GM23338 (cell line): ENCODE results near the gene SYT7. TPM values are rescaled to one million over a fixed set of nuclear protein-coding genes. Genes with fewer than 3 reads are reported as not detected.

Source experiments
- ATAC-seq: fragments of 200-7000 bp; cut with Tn5 transposase; 3 replicates; pipeline ENCODE4 v1.9.1; 2020
- DNase-seq: peaks from one replicate; pipeline ENCODE4 v3.0.0-alpha.2; 2015; ENCODE audit warnings: low spot score
- H2AFZ ChIP-seq: fragments of 200-600 bp; sonication (generic); 2 replicates; pipeline ENCODE4 v1.8.0; 2016; ENCODE audit warnings: antibody characterized with exemption, mild to moderate bottlenecking, moderate library complexity
- H3F3A ChIP-seq: fragments of 200-600 bp; sonication (generic); replicated peaks from 2 replicates; pipeline ENCODE4 v1.8.0; 2017; ENCODE audit warnings: antibody characterized with exemption, mixed run types, low read depth
- H3K27ac ChIP-seq: fragments of 200-600 bp; sonication (generic); 2 replicates; pipeline ENCODE4 v1.6.1; 2016; ENCODE audit warnings: low read depth
- H3K27me3 ChIP-seq: fragments of 200-600 bp; sonication (generic); 2 replicates; pipeline ENCODE4 v1.8.0; 2016; ENCODE audit warnings: mild to moderate bottlenecking, mixed run types, moderate library complexity; ENCODE audit not compliant: insufficient read depth
- H3K36me3 ChIP-seq: fragments of 200-600 bp; sonication (generic); 2 replicates; pipeline ENCODE4 v1.8.0; 2016; ENCODE audit warnings: mild to moderate bottlenecking; ENCODE audit not compliant: insufficient read depth
- H3K4me1 ChIP-seq: fragments of 200-600 bp; sonication (generic); 2 replicates; pipeline ENCODE4 v1.8.0; 2016; ENCODE audit warnings: mild to moderate bottlenecking, moderate library complexity; ENCODE audit not compliant: insufficient read depth
- H3K4me2 ChIP-seq: fragments of 200-600 bp; sonication (generic); 2 replicates; pipeline ENCODE4 v1.7.1; 2017; ENCODE audit warnings: mixed run types
- H3K4me3 ChIP-seq: fragments of 200-600 bp; sonication (generic); 2 replicates; pipeline ENCODE4 v1.6.1; 2016; ENCODE audit warnings: mixed run types
- H3K79me2 ChIP-seq: fragments of 200-600 bp; sonication (generic); replicated peaks from 2 replicates; pipeline ENCODE4 v1.8.0; 2017; ENCODE audit warnings: mild to moderate bottlenecking; ENCODE audit not compliant: insufficient read depth
- H3K9me2 ChIP-seq: fragments of 200-600 bp; sonication (generic); 2 replicates; pipeline ENCODE4 v1.8.0; 2017; ENCODE audit not compliant: insufficient read depth
- H4K20me1 ChIP-seq: fragments of 200-600 bp; sonication (generic); replicated peaks from 2 replicates; pipeline ENCODE4 v1.8.0; 2017; ENCODE audit warnings: mild to moderate bottlenecking; ENCODE audit not compliant: insufficient read depth
- H3K27ac Mint-ChIP-seq: 2 replicates; pipeline ENCODE4 v1.8.0; 2020; ENCODE audit warnings: inconsistent platforms, mild to moderate bottlenecking, moderate library complexity, mixed read lengths
- H3K27me3 Mint-ChIP-seq: 3 replicates; pipeline ENCODE4 v1.8.0; 2022; ENCODE audit warnings: low read depth, mild to moderate bottlenecking, moderate library complexity, mixed read lengths, inconsistent platforms; ENCODE audit not compliant: insufficient read depth, poor library complexity
- H3K36me3 Mint-ChIP-seq: 3 replicates; pipeline ENCODE4 v1.8.0; 2021; ENCODE audit warnings: low read depth, mild to moderate bottlenecking, inconsistent platforms, moderate library complexity, mixed read lengths
- H3K4me1 Mint-ChIP-seq: 3 replicates; pipeline ENCODE4 v1.8.0; 2020; ENCODE audit warnings: mild to moderate bottlenecking, inconsistent platforms, mixed read lengths
- H3K4me3 Mint-ChIP-seq: 3 replicates; pipeline ENCODE4 v1.8.0; 2021; ENCODE audit warnings: moderate library complexity, mild to moderate bottlenecking, inconsistent platforms, mixed read lengths
- H3K9me3 Mint-ChIP-seq: 3 replicates; pipeline ENCODE4 v1.8.0; 2020; ENCODE audit warnings: moderate library complexity, mild to moderate bottlenecking, inconsistent platforms, mixed read lengths
- CREB1 ChIP-seq: fragments of 250-450 bp; sonication (Bioruptor Pico); IDR thresholded peaks from 2 replicates; pipeline ENCODE4 v1.5.0; 2020; ENCODE audit warnings: low read depth, mild to moderate bottlenecking, moderate library complexity
- CTCF ChIP-seq, 2 experiments: fragments of 200-600 bp in 1 of 2; sonication (generic) in 1 of 2; conservative IDR thresholded peaks; 2 replicates each; pipeline versions ENCODE4 v1.5.1 to v1.6.1; 2016 to 2017; ENCODE audit warnings: antibody characterized with exemption in 2 of 2, low read depth in 2 of 2, mild to moderate bottlenecking in 2 of 2, moderate library complexity in 1 of 2
- ETS1 ChIP-seq: IDR thresholded peaks from 2 replicates; pipeline ENCODE4 v1.6.1; 2016; ENCODE audit warnings: antibody characterized with exemption
- EZH2 ChIP-seq: fragments of 200-600 bp; sonication (generic); IDR thresholded peaks from one replicate; pipeline ENCODE4 v1.8.0; 2017; ENCODE audit warnings: antibody characterized with exemption, mild to moderate bottlenecking, low read depth; ENCODE audit not compliant: unreplicated experiment
- EZH2phosphoT487 ChIP-seq: fragments of 200-600 bp; sonication (generic); IDR thresholded peaks from one replicate; pipeline ENCODE4 v1.8.1; 2018; ENCODE audit warnings: antibody characterized with exemption; ENCODE audit not compliant: unreplicated experiment
- JUNB ChIP-seq: IDR thresholded peaks from one replicate; pipeline ENCODE4 v1.6.1; 2016; ENCODE audit warnings: antibody characterized with exemption; ENCODE audit not compliant: unreplicated experiment
- NANOG ChIP-seq: IDR thresholded peaks from 2 replicates; pipeline ENCODE4 v1.6.1; 2016; ENCODE audit warnings: antibody characterized with exemption, borderline replicate concordance
- POLR2AphosphoS5 ChIP-seq: IDR thresholded peaks from 2 replicates; pipeline ENCODE4 v1.6.1; 2016; ENCODE audit warnings: antibody characterized with exemption, low read depth
- REST ChIP-seq: IDR thresholded peaks from one replicate; pipeline ENCODE4 v1.6.1; 2018; ENCODE audit warnings: antibody characterized with exemption; ENCODE audit not compliant: unreplicated experiment
- STAT1 ChIP-seq: IDR thresholded peaks from one replicate; pipeline ENCODE4 v1.6.1; 2016; ENCODE audit warnings: antibody characterized with exemption; ENCODE audit not compliant: unreplicated experiment
- ZNF114 ChIP-seq: fragments of 250-450 bp; sonication (Bioruptor Pico); IDR thresholded peaks from 2 replicates; pipeline ENCODE4 v1.5.0; 2020; ENCODE audit warnings: mild to moderate bottlenecking, moderate library complexity
- ZNF331 ChIP-seq: fragments of 250-450 bp; sonication (Bioruptor Pico); IDR thresholded peaks from 2 replicates; pipeline ENCODE4 v1.5.0; 2020; ENCODE audit warnings: low read depth, mild to moderate bottlenecking, moderate library complexity
- ZNF462 ChIP-seq: fragments of 250-450 bp; sonication (Bioruptor Pico); IDR thresholded peaks from 2 replicates; pipeline ENCODE4 v1.5.0; 2020; ENCODE audit warnings: mild to moderate bottlenecking, moderate library complexity
- polyA plus RNA-seq: library from polyadenylated mRNA; unstranded; fragments of >200 nt; fragmentation: Nextera tagmentation; extraction: Ambion mirVana; gene quantifications from 2 replicates; pipeline ENCODE4 v1.2.1, GENCODE V29; 2016
- total RNA-seq: library from RNA; depleted of rRNA; stranded (reverse); fragments of >200 nt; shearing (Covaris generic); gene quantifications from 2 replicates; pipeline ENCODE4 v1.2.3, GENCODE V29; 2014

SYT7 gene
- total and polyA plus RNA-seq, 2 experiments from 2014 or later, result 1.6 to 10.3 TPM

GRCh38 chr11:61549662-61550568 lies 31.0 kb downstream of the SYT7 start:
- Histone ChIP-seq H3K79me2 (no peaks in the 10 kb centered on the region), H3K9me2 (peaks cover 4% of the 10 kb centered on the region; the same call in 1 of the 2 replicates), H3K4me3 (no peak overlapping the region), H3K27me3 (peaks cover 7% of the 10 kb centered on the region), H3K27ac (no peak overlapping the region), H3K4me1 (peaks cover 8% of the 10 kb centered on the region; the same call in 1 of the 2 replicates), H3F3A (no peaks in the 10 kb centered on the region), H3K4me2 (no peak overlapping the region), H4K20me1 (no peaks in the 10 kb centered on the region), H3K36me3 (no peaks in the 10 kb centered on the region), H2AFZ (no peak overlapping the region)
- H3K4me3 Mint-ChIP-seq, result no peak overlapping the region
- H3K9me3 Mint-ChIP-seq, result no peaks in the 10 kb centered on the region; the same call in 2 of the 3 replicates
- no peak overlapping the region for H3K27ac Mint-ChIP-seq
- DNase-seq (no peak), ATAC-seq (no peak)
- peaks cover 21% of the 10 kb centered on the region for H3K27me3 Mint-ChIP-seq
- no peak for TF ChIP-seq ZNF462 (CRISPR knock-in tag)
- TF ChIP-seq ETS1, result no peak
- TF ChIP-seq EZH2, result no peak
- TF ChIP-seq STAT1, result no peak
- no peak for TF ChIP-seq NANOG
- no peak for TF ChIP-seq ZNF331 (CRISPR knock-in tag)
- TF ChIP-seq ZNF114 (CRISPR knock-in tag), result no peak
- TF ChIP-seq REST, result no peak
- no peak for TF ChIP-seq CREB1 (CRISPR knock-in tag)
- no peak for TF ChIP-seq CTCF (conservative IDR thresholded peaks at IDR 0.05; ENCODE audit: low read depth in 2 of 2)
- TF ChIP-seq EZH2phosphoT487, result no peak
- TF ChIP-seq POLR2AphosphoS5, result no peak
- no peak for TF ChIP-seq JUNB
- H3K36me3 Mint-ChIP-seq, result no peaks in the 10 kb centered on the region; the same call in 2 of the 3 replicates
- peaks cover 50% of the 10 kb centered on the region for H3K4me1 Mint-ChIP-seq
